Astrocyte of the hippocampus (primary cell): ENCODE measurements around the gene VEPH1.
A peak's percentile ranks its signal among the peaks of the same experiment; 100 is the strongest.

Experiments
- DNase-seq: peaks from one replicate; pipeline ENCODE4 v3.0.0; 2011; ENCODE audit warnings: low read depth, low spot score

Gene VEPH1

DNA sequence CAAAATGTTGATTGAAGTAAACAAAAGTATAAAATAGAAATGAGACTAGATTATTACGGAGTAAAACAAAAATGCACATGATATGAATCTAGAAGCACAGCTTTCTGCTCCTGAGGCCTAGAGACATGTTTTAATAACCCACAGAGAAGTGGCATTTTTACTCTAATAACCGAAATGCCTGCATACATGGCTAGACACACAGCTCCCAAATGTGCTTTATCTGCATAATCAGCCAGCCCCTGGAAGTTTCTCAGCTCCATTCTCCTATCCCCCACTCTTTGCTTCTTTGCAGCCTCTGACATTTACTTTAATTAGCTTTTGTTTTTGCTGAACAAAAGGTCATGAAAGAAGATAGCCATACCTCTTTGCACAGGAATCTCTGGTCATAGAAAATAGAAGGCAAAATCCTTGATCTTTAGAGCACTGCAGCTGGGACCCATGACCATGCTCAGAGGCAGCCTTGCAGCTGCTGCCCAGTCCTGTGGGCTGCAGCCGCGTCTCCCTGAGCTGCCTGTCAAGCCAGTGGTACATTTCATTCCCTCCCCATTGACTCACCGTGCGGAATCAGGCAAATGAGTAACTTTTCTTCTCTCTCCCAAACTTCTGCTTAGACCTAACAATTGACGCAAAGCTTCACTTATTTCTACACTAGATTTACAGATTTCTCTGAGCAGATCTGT, at the start of gene VEPH1:
VEPH1 (minus strand) TSS at position 501 of the 680 bp plus-strand sequence. CDS start 8,067 bp downstream, outside the sequence.
- DNase-seq = peak; percentile 86

DNA sequence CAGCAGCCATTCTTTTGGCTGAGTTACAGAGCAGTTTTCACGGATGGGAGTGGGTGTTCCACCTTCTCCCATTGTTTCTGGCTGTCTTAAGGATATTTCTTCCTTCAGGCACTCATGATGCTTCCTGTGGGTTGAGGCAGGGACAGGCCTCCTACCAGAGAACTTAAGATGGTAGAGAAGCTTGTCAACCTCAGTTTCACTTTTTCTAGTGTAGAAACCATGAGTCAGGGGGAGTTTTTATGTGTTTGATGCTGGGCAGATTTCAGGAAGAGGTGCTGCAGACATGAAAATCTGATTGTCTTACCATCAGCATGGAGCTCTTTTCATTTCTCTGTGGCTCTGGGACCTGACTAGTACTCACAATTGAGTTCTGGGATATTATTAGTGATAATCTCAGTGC, 48.7 kb upstream of the VEPH1 start:
- no peak for DNase-seq

DNA sequence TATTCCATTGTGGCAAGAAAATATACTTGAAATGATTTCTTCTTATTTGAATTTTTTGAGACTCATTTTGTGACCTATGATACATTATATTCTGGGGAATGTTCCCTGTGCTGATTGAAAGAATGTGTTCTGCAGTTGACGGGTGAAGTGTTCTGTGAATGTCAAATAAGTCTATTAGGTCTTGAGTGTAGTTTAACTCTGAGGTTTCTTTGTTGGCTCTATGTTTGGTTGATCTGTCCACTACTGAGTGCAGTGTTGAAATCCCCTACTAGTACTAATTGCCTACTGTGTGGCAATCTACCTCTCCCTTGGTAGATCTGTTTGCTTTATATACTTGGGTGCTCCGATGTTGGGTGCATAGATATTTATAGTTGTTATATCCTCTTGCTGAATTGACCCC, 46.3 kb upstream of the VEPH1 start:
- DNase-seq = no peak

DNA sequence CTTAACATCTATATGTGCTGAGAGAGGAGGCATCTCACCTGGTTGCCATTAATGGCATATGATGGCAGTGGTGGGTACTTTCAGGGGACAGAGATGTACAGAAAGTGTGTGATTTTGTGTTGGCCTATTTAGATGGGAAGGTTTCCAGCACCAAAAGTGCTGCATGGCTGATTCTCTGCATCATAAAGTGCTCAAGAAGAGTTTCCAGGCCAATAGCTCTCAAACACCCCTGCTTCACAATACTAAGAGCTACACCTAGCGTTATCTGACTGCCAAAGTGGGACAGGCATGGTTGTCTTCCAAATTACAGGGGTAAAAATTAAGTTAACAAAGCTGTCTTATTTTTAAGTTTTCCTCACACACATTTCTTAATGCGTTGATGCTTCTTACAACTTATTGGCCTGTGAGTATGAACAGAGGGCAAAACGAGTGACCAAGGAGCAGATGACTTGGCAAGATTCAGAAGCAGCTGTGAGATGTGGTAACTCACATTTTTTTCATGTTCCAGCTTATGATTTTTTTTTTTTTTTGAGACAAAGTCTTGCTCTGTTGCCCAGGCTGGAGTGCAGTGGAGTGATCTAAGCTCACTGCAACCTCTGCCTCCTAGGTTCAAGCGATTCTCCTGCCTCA, 41.4 kb upstream of the VEPH1 start:
- DNase-seq = no peak

DNA sequence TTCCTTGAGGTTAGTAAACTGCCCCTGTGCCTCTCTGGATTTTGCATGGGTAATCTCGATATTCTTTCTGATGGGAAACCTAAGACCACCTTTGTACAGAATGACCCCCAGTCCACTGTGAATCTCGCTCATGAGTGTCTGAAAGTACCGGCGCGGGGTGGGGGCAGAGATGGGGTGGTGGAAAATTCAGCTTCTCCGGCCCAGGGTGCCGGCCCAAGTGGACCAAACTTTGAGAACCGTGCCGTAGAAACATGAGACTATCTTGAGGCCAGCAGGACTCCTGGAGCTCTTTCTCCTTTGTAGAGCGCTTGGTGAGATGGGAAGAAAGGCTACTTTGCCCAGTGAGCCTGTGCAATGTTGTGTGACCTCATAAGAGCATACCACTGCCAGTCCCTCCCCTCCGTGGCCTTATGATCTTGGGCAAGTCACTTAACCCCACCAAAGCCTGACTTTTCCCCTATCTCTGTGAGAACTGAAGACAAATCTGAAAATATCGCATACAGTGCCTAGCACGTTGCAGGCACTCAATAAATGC, 40.4 kb upstream of the VEPH1 start:
- DNase-seq = peak; percentile 5

DNA sequence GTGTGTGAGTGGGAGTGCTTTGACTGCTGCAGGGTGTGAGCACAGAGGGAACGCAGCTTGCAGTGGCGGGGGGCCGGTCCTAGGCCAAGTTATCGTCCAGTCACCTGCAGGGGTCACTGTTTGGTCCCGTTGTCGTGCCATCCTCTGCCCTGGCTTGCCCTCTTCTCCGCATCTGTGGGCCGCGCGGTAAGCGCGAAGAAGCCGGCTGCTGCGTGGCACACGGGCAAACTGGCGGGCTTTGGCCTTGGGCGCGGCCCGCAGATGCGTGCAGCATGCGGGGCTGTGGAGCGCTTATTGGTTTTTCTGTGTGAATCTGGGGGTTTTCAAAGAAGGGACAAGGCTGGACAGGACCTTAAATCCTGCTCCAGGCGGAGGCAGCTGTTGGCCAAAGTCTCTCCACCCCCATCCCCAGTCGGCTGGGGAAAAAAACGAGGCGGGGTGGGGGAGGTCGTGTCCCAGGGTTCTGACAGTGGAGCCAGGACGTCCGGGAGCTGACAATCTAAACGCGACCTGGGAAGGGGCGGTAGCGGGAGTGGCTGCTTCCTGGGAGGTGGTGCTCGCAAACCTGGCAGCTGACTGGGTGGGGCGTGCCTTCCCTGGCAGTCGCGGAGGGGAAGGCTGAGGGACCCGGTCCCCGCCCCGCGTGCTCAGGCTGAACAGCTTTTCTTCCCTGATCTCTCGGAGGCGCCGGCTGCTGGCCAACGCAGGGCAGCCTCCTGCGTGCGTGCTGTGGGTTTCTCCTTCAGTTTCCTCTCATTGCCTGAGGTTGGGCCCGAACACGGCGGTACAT, 39.7 kb upstream of the VEPH1 start:
- DNase-seq = peak; percentile 80

DNA sequence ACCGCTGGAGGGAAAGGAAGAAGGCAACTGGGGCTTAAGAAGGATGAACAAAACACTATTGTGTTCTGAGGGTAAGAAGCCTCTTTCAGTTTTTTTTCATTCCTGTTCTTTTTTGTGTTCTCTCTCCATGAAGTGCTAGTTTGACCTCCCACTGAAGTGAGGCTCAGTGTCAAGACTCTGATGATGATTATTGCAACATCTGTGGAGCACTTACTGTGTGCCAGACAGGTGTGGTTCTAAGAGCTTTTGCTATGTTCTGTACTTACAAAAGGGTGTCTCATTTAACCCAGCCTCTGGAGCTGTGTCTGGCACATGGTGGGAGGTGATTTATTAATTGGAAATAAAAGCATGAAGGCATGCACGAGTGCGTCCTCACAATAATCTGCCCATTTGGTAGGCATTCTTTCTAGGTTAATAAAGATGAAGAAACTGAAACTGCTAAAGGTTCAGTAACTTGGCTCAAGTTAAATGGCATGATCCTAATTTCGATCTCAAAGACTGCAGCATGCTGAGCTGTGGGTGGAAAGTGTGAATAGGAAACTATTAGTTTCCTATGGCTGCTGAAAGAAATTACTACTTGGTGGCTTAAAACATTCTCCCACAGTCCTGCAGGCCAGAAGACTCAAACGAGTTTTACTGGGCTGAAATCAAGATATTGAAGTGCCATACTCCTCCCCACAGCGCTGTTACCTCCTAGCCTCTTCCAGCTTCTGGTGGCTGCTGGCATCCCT, 38.5 kb upstream of the VEPH1 start:
- no peak for DNase-seq

DNA sequence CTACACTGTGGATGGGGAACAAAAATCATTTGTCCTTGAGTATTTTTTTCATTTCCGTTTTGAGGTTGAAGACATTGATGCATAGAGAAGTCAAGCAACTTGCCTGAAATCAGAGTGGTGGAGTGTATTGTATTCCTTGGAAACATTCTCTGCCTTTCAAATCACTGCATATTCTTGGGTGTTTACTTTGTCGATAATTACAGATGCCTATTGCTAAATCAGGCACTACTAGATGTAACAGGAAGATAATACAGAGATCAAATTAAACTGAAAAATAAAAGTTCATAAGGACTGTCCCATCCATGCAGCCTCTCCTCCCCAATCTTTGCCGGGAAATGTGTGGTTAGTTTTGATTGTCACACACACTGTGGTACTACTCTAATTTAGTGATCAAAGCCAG, 37.4 kb upstream of the VEPH1 start:
- DNase-seq = no peak

DNA sequence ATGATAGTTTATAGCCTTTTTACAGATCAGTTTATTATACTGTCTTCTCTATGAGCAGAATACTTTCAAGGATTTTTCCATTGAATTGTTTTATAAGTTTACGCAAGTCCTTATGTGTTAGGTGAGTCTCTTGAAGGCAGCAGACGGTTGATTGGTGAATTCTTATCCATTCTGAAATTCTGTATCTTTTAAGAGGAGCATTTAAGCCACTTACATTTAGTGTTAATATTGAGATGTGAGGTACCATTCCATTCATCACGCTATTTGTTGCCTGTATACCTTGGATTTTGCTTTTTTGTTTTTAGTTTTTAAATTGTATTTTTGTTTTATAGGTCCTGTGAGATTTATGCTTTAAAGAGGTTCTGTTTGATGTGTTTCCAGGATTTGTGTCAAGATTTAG, 32.5 kb upstream of the VEPH1 start:
- DNase-seq = no peak

DNA sequence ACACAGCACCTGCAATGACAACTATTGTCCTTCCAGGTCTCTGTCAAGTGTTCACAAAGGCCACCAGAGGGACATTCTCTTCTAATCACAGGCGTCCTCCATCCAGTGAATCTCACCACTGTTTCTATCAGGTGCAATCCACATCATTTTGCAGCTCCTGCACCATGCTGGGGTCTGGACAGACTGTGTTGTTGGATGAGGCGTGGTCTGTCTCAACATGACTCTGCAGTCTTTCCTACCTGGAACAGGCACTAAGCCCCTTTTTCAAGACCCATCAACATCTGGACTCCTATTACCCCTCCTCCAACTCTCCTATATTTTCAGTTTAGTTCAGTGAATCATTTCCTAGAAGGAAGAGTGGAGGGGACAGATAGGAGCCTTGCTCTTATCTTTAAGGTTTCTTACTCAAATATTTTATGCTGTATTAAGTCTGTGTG, 31.5 kb upstream of the VEPH1 start:
- no peak for DNase-seq

DNA sequence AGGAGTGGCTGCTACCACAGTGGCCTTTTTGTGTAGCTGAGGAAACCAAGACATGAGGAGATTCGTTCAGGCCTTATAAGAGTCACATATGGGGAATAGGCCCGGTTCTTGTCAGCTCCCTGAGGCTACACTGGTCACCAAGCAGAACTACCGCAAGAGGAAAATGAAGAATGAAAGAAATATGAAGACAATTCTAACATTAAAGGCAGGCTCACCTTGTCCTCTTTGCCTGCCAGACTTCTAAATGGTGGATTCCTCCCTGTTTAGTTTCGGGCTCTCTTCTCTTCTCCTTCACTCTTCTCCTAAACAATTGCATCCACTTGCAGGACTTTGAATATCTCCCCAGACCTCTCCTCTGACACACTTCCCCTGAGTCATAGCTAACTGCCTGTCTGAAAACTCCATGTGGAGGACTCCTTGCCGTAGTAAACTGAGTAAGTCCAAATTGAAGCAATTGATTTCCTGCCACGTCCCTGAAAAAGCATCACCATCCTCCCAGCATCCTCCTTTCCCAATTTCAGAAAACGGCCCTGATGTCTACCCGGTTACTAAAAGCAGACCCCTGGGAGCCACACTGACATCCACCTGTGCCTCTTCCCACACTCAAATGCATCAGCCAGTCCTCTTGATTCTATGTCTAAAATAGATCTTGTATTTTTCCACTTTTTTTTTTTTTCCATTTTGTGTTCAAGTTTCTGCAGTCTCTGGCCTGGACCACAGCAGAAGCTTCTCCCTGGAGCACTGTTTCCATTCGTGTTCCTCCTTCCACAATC, 30.3 kb upstream of the VEPH1 start:
- peak; percentile 58 for DNase-seq

DNA sequence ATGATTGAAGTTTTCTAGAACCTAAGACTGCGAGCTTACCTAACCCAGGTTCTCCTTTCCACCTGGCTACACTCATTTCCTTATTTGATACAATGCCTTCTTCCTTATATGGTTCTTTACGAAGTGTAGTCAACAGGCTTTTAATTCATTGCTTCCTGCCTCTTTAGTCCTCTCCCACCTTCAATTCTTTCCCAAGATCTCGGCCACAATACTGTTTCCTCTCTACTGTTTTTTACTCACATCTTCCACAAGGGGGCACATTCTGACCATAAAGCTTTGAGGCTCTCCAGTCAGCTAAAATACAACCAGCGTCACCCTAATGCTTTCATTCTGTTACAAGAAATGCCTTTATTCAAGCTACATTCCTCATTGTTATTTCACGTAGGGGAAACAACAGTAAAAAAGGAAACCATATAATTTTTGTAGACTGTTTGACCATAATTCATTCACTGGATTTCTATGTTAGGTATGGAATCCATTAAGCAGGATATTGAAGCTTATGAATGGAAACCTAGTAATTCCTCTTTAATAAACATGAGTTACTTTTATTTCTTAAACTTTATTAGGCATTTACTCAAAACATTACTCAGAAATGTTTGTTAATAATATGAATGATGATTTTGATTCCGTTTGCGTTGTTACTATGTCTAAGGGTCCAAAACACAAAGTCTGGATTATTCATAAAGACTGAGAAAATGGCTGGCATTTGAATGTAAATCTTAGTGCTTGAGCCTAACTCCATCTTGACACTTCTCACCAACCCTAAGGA, 29.5 kb upstream of the VEPH1 start:
- DNase-seq = peak; percentile 88

DNA sequence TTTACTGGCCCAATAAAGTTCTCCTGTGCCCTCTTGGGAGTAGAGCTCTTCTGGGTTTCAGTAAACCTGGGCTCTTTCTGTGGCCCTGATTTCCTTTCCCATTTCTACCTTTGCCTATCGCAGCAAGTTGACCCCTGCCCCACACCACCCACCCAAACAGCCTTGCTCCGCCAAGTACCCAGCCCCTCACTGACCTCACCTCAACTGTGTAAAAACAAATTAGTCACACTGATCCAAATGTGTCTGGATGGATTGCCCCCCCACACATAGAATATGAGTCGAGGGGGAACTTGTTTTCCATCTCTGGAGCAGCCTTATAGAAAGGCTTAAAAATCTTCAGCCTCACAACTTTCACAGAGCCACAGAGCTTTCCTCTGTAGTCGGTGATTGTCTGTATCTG, 28.6 kb upstream of the VEPH1 start:
- peak; percentile 23 for DNase-seq

DNA sequence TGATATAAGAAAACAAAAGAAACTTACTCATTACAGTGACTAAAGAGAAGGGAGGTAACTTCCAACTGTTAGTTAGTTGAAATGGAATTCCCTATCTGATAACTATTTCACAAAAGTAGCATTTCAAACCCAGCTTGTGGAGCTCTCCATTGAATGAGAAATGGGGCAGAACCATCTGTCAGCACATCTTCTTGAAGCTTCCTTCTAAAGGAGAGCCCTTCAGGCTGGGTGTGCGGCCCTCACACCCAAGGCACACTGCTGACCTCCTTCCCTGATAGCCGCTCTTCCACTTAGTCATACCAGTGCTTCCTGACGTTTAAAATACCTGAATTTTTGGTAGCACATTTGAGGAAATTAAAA, 28.1 kb upstream of the VEPH1 start:
- DNase-seq = peak; percentile 17

DNA sequence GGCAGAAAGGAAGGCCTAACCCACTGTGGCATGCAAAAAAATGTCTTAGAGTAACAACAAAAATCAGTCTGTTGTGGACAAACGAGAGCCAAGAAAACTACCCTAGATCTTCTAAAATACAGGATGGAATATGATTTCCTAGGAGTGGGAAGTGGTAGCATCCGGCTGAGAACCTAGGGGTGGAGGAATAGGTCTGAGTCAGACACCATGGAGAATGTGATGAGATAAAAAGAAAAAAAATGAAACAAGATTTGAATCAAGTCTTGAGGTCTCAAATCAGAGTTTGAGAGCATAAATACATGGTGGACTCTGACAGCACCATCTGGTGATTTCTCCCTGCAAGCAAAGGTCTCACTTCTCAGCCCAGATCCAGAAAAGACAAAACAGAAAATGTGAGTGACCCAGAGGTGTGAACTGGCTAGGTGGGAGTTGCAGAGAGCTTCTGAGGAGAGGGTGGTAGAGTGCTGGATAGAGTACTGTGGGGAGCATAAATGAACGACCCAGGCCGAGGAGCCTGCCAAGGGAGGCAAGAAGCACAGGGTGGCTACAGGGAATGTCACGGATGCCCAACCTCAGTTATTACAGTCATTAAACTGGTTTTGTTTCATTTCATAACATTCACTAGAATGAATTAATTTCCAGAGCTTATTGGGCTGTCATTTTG, 27.6 kb upstream of the VEPH1 start:
- peak; percentile 14 for DNase-seq

DNA sequence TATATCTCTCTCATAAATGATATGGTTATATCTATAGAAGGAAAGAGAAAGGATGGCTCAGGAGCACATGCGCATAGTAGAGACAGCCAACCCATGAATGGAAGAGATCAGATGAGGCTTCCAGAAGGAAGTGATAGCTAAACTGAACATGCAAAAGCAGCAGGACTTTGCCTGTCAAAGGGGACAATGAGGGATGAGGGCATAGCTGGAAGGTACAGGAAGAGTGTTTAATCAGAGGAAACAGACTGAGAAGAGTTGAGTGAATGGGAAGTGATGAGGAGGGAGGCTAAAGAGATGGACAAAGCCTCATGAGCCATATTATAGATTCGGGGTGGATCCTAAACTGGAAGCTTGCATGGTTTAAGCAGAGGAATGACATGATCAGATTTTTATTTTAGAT, 26.5 kb upstream of the VEPH1 start:
- DNase-seq = no peak

DNA sequence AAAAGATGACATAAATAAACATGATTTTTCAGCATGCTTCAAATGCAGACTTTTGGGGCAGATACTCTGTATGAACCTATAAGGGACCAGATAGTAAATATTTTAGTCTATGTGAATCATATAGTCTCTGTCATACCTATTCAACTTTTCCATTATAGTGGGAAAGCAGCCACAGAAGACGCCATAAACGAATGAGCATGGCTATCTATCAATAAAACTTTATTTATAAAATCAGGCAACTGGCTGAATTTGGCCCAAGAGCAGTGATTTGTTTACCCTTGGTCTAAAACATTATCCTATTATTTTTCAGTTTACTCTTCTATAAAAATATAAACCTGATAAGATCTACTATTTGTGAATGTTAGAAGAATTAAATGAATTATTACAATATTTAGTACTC, 25.9 kb upstream of the VEPH1 start:
- no peak for DNase-seq

DNA sequence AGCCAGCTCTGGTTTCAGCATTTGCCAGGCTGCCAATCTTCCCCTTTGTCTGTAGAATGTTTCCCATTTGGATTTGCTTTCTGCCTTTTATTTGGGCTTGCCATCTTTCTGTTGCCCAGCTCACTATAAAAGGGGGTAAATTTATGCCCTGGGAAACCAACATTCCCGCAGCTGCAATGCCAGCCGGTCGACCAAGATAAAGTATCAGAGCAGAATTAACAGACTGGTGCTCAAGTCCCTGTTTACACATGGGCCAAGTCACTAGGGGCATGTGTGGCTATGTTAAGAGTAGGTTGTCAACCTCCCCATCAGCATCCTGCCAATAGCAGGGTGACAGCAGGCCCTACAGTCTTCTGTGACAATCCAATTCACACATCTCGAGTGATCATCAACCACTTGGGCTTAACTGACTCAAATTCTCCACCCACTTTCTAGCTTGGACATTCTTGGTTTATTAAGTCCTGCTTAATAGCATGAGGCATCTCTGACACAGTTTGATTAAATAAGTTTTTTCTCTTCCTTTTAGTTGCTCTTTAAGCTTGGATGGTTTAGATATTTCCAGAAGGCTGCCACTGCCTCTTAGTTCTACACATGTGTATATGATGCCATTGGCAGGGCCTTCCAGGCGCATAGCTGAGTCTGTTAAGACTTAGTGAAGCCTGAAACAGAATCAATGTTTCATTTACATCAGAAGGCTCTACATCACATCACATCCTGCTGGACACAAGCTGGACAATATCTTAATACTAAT, 24.1 kb upstream of the VEPH1 start:
- DNase-seq = peak; percentile 49

DNA sequence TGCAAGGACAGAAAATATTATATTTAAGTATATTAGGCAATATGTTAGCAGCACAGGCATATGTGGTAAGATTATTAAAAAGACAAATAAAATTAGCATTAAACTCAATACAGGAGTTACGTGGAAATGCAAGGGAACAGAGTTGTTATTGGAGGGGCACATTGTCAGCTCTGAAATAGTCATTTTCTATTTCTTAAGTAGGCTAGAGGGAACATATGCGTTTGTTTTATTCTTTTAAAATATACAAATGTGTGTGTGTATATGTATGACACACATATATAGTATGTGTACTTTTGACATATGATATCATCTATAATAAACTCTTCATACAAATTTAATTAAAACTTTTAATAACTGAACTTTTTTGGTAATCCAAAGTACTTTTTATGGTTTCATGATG, 22.8 kb upstream of the VEPH1 start:
- no peak for DNase-seq
